SK-N-SH treated with all-trans-retinoic acid at 6 μM for 48 hours (cell line): Measurements from ENCODE around the gene TCTA.

Experiments
- ATAC-seq: fragments of 200-7000 bp; cut with Tn5 transposase; 3 replicates; pipeline ENCODE4 v1.9.1; 2020; ENCODE audit warnings: mild to moderate bottlenecking, moderate library complexity
- BACH2 ChIP-seq: fragments of 250-450 bp; sonication (Bioruptor Pico); IDR thresholded peaks from 2 replicates; pipeline ENCODE4 v1.9.0; 2021; ENCODE audit warnings: mild to moderate bottlenecking, borderline replicate concordance
- CSDC2 ChIP-seq: fragments of 250-450 bp; sonication (Bioruptor Pico); IDR thresholded peaks from 2 replicates; pipeline ENCODE4 v1.5.0; 2020; ENCODE audit warnings: mild to moderate bottlenecking, moderate library complexity
- ESRRG ChIP-seq: fragments of 250-450 bp; sonication (Bioruptor Pico); IDR thresholded peaks from 2 replicates; pipeline ENCODE4 v1.6.1; 2021; ENCODE audit warnings: mild to moderate bottlenecking
- GLIS3 ChIP-seq: fragments of 250-450 bp; sonication (Bioruptor Pico); IDR thresholded peaks from 2 replicates; pipeline ENCODE4 v1.5.0; 2020; ENCODE audit warnings: mild to moderate bottlenecking, moderate library complexity
- ISL1 ChIP-seq: fragments of 250-450 bp; sonication (Bioruptor Pico); IDR thresholded peaks from 2 replicates; pipeline ENCODE4 v2.1.2; 2022; ENCODE audit warnings: mild to moderate bottlenecking, moderate library complexity
- OSR1 ChIP-seq: fragments of 250-450 bp; sonication (Bioruptor Pico); IDR thresholded peaks from 2 replicates; pipeline ENCODE4 v1.8.0; 2022; ENCODE audit warnings: moderate library complexity, mild to moderate bottlenecking, inconsistent platforms
- POU6F1 ChIP-seq: fragments of 250-450 bp; sonication (Bioruptor Pico); IDR thresholded peaks from 2 replicates; pipeline ENCODE4 v1.8.0; 2021; ENCODE audit warnings: low read depth, mild to moderate bottlenecking, moderate library complexity, borderline replicate concordance
- PPARA ChIP-seq: fragments of 250-450 bp; sonication (Bioruptor Pico); IDR thresholded peaks from 2 replicates; pipeline ENCODE4 v1.5.0; 2020; ENCODE audit warnings: mild to moderate bottlenecking, borderline replicate concordance
- SNAI2 ChIP-seq: fragments of 250-450 bp; sonication (Bioruptor Pico); IDR thresholded peaks from 2 replicates; pipeline ENCODE4 v1.5.0; 2020; ENCODE audit warnings: mild to moderate bottlenecking, moderate library complexity
- TCF4 ChIP-seq: fragments of 250-450 bp; sonication (Bioruptor Pico); IDR thresholded peaks from 2 replicates; pipeline ENCODE4 v1.8.0; 2021; ENCODE audit warnings: mild to moderate bottlenecking, moderate library complexity, borderline replicate concordance
- TOX ChIP-seq: fragments of 250-450 bp; sonication (Bioruptor Pico); IDR thresholded peaks from 2 replicates; pipeline ENCODE4 v1.8.0; 2021; ENCODE audit warnings: mild to moderate bottlenecking, moderate library complexity, borderline replicate concordance
- ZC3H10 ChIP-seq: fragments of 250-450 bp; sonication (Bioruptor Pico); IDR thresholded peaks from 2 replicates; pipeline ENCODE4 v1.5.1; 2021; ENCODE audit warnings: mild to moderate bottlenecking, moderate library complexity
- ZFP3 ChIP-seq: fragments of 250-450 bp; sonication (Bioruptor Pico); IDR thresholded peaks from 2 replicates; pipeline ENCODE4 v1.5.0; 2020; ENCODE audit warnings: mild to moderate bottlenecking, moderate library complexity
- ZFP30 ChIP-seq: fragments of 450-650 bp; formaldehyde crosslinking; IDR thresholded peaks from 2 replicates; pipeline ENCODE4 v1.5.0; 2022; ENCODE audit warnings: mild to moderate bottlenecking, moderate library complexity
- ZNF565 ChIP-seq: fragments of 450-650 bp; formaldehyde crosslinking; conservative IDR thresholded peaks from 2 replicates; pipeline ENCODE4 v1.5.0; 2020; ENCODE audit warnings: low read depth, mild to moderate bottlenecking, moderate library complexity
- ZNF70 ChIP-seq: fragments of 450-650 bp; formaldehyde crosslinking; IDR thresholded peaks from 2 replicates; pipeline ENCODE4 v1.5.0; 2020; ENCODE audit warnings: mild to moderate bottlenecking, moderate library complexity
- ZNF8 ChIP-seq: fragments of 450-650 bp; formaldehyde crosslinking; IDR thresholded peaks from 2 replicates; pipeline ENCODE4 v1.5.0; 2020; ENCODE audit warnings: mild to moderate bottlenecking, moderate library complexity
- TF ChIP-seq, protein P1 (sequence below): fragments of 250-450 bp; sonication (Bioruptor Pico); IDR thresholded peaks from 2 replicates; pipeline ENCODE4 v1.5.1; 2021; ENCODE audit warnings: mild to moderate bottlenecking, moderate library complexity
- TF ChIP-seq, protein P2 (sequence below): fragments of 250-450 bp; sonication (Bioruptor Pico); IDR thresholded peaks from 2 replicates; pipeline ENCODE4 v1.5.0; 2020; ENCODE audit warnings: mild to moderate bottlenecking, moderate library complexity
- TF ChIP-seq, protein P3 (sequence below): fragments of 250-450 bp; sonication (Bioruptor Pico); IDR thresholded peaks from 2 replicates; pipeline ENCODE4 v1.5.1; 2020; ENCODE audit warnings: low read depth, mild to moderate bottlenecking, moderate library complexity
- TF ChIP-seq, protein P4 (sequence below): fragments of 250-450 bp; sonication (Bioruptor Pico); IDR thresholded peaks from 2 replicates; pipeline ENCODE4 v1.8.0; 2020; ENCODE audit warnings: mild to moderate bottlenecking, moderate library complexity, borderline replicate concordance

The TCTA gene

GRCh38 chr3:49434731-49435130 lies 22.5 kb downstream of the TCTA start (continued):
- TF ChIP-seq ZNF70 (no peak), CSDC2 (no peak), ESRRG (no peak), ZNF8 (CRISPR knock-in tag) (no peak), ISL1 (no peak), TOX (CRISPR knock-in tag) (no peak)
- TF ChIP-seq, protein P1, sequence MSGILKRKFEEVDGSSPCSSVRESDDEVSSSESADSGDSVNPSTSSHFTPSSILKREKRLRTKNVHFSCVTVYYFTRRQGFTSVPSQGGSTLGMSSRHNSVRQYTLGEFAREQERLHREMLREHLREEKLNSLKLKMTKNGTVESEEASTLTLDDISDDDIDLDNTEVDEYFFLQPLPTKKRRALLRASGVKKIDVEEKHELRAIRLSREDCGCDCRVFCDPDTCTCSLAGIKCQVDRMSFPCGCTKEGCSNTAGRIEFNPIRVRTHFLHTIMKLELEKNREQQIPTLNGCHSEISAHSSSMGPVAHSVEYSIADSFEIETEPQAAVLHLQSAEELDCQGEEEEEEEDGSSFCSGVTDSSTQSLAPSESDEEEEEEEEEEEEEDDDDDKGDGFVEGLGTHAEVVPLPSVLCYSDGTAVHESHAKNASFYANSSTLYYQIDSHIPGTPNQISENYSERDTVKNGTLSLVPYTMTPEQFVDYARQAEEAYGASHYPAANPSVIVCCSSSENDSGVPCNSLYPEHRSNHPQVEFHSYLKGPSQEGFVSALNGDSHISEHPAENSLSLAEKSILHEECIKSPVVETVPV (CRISPR knock-in tag): no peak

DNA sequence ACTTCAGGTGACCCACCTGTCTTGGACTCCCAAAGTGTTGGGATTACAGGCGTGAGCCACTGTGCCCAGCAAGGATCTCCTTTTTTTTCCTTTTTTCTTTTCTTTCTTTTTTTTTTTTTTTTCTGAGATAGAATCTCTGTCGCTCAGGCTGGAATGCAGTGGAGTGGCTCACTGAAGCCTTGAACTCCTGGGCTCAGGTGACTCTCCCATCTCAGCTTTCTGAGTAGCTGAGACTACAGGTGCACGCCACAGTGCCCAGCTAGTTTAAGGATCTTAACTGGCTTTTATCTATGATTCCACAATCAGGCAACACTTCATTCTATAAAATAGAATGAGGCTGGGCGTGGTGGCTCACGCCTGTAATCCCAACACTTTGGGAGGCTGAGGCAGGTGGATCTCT lies 33.2 kb downstream of the TCTA start:
- TF ChIP-seq, protein P2, sequence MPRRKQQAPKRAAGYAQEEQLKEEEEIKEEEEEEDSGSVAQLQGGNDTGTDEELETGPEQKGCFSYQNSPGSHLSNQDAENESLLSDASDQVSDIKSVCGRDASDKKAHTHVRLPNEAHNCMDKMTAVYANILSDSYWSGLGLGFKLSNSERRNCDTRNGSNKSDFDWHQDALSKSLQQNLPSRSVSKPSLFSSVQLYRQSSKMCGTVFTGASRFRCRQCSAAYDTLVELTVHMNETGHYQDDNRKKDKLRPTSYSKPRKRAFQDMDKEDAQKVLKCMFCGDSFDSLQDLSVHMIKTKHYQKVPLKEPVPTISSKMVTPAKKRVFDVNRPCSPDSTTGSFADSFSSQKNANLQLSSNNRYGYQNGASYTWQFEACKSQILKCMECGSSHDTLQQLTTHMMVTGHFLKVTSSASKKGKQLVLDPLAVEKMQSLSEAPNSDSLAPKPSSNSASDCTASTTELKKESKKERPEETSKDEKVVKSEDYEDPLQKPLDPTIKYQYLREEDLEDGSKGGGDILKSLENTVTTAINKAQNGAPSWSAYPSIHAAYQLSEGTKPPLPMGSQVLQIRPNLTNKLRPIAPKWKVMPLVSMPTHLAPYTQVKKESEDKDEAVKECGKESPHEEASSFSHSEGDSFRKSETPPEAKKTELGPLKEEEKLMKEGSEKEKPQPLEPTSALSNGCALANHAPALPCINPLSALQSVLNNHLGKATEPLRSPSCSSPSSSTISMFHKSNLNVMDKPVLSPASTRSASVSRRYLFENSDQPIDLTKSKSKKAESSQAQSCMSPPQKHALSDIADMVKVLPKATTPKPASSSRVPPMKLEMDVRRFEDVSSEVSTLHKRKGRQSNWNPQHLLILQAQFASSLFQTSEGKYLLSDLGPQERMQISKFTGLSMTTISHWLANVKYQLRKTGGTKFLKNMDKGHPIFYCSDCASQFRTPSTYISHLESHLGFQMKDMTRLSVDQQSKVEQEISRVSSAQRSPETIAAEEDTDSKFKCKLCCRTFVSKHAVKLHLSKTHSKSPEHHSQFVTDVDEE: no peak
- no peak for TF ChIP-seq BACH2
- TF ChIP-seq ZNF8 (CRISPR knock-in tag): no peak
- TF ChIP-seq ZNF70: no peak
- TF ChIP-seq SNAI2: no peak
- TF ChIP-seq ZFP3 (CRISPR knock-in tag): no peak
- TF ChIP-seq ISL1: no peak
- no peak for TF ChIP-seq ZC3H10 (CRISPR knock-in tag)
- TF ChIP-seq OSR1 (CRISPR knock-in tag): no peak
- TF ChIP-seq PPARA (CRISPR knock-in tag): no peak
- TF ChIP-seq TOX (CRISPR knock-in tag): no peak
- no peak for TF ChIP-seq POU6F1 (CRISPR knock-in tag)
- ATAC-seq: no peak

- no peak for ATAC-seq
- TF ChIP-seq PPARA (CRISPR knock-in tag) (no peak), ISL1 (no peak), POU6F1 (CRISPR knock-in tag) (no peak), BACH2 (no peak), ZFP3 (CRISPR knock-in tag) (no peak), ZNF70 (no peak), TCF4 (CRISPR knock-in tag) (no peak), ZNF8 (CRISPR knock-in tag) (no peak), ZNF565 (CRISPR knock-in tag) (no peak), ZFP30 (CRISPR knock-in tag) (no peak), GLIS3 (CRISPR knock-in tag) (no peak), SNAI2 (no peak), OSR1 (CRISPR knock-in tag) (no peak), ZC3H10 (CRISPR knock-in tag) (no peak), CSDC2 (no peak)
- TF ChIP-seq, protein P3, sequence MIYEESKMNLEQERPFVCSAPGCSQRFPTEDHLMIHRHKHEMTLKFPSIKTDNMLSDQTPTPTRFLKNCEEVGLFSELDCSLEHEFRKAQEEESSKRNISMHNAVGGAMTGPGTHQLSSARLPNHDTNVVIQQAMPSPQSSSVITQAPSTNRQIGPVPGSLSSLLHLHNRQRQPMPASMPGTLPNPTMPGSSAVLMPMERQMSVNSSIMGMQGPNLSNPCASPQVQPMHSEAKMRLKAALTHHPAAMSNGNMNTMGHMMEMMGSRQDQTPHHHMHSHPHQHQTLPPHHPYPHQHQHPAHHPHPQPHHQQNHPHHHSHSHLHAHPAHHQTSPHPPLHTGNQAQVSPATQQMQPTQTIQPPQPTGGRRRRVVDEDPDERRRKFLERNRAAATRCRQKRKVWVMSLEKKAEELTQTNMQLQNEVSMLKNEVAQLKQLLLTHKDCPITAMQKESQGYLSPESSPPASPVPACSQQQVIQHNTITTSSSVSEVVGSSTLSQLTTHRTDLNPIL: no peak
- TF ChIP-seq, protein P4, sequence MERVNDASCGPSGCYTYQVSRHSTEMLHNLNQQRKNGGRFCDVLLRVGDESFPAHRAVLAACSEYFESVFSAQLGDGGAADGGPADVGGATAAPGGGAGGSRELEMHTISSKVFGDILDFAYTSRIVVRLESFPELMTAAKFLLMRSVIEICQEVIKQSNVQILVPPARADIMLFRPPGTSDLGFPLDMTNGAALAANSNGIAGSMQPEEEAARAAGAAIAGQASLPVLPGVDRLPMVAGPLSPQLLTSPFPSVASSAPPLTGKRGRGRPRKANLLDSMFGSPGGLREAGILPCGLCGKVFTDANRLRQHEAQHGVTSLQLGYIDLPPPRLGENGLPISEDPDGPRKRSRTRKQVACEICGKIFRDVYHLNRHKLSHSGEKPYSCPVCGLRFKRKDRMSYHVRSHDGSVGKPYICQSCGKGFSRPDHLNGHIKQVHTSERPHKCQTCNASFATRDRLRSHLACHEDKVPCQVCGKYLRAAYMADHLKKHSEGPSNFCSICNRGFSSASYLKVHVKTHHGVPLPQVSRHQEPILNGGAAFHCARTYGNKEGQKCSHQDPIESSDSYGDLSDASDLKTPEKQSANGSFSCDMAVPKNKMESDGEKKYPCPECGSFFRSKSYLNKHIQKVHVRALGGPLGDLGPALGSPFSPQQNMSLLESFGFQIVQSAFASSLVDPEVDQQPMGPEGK (CRISPR knock-in tag): no peak
- TF ChIP-seq, protein P2: no peak
Observed at GRCh38 chr3:49453621-49454020, 41.4 kb downstream of the TCTA start.
